Hepatocyte (in vitro differentiated cells): Measurements from ENCODE around the gene CUL1. TPM values are rescaled to one million over a fixed set of nuclear protein-coding genes. Genes with fewer than 3 reads are reported as not detected.

ENCODE experiments used
- DNase-seq: peaks from one replicate; pipeline ENCODE4 v3.0.0-alpha.2; 2016; ENCODE audit warnings: low spot score
- H2AFZ ChIP-seq: fragments of 200-600 bp; sonication (generic); 2 replicates; pipeline ENCODE4 v1.6.0; 2016; ENCODE audit warnings: antibody characterized with exemption, mild to moderate bottlenecking
- H3K27ac ChIP-seq: fragments of 200-600 bp; sonication (generic); 2 replicates; pipeline ENCODE4 v1.5.1; 2016; ENCODE audit warnings: mild to moderate bottlenecking
- H3K27me3 ChIP-seq: fragments of 200-600 bp; sonication (generic); 2 replicates; pipeline ENCODE4 v1.6.1; 2016
- H3K36me3 ChIP-seq: fragments of 200-600 bp; sonication (generic); replicated peaks from 2 replicates; pipeline ENCODE4 v1.5.1; 2016; ENCODE audit warnings: low read depth; ENCODE audit not compliant: insufficient read depth
- H3K4me1 ChIP-seq: fragments of 200-600 bp; sonication (generic); 2 replicates; pipeline ENCODE4 v1.5.1; 2016; ENCODE audit warnings: mild to moderate bottlenecking, moderate library complexity; ENCODE audit not compliant: insufficient read depth
- H3K4me2 ChIP-seq: fragments of 200-600 bp; sonication (generic); 2 replicates; pipeline ENCODE4 v1.6.0; 2016
- H3K4me3 ChIP-seq: fragments of 200-600 bp; sonication (generic); 2 replicates; pipeline ENCODE4 v1.5.1; 2016; ENCODE audit warnings: mild to moderate bottlenecking
- H3K79me2 ChIP-seq: fragments of 200-600 bp; sonication (generic); 2 replicates; pipeline ENCODE4 v1.6.0; 2017; ENCODE audit warnings: mild to moderate bottlenecking
- H3K9me2 ChIP-seq: fragments of 200-600 bp; sonication (generic); replicated peaks from 2 replicates; pipeline ENCODE4 v1.6.0; 2017; ENCODE audit warnings: mild to moderate bottlenecking; ENCODE audit not compliant: insufficient read depth
- H3K9me3 ChIP-seq: fragments of 200-600 bp; sonication (generic); 2 replicates; pipeline ENCODE4 v1.5.1; 2016; ENCODE audit warnings: low read depth, mild to moderate bottlenecking
- H4K20me1 ChIP-seq: fragments of 200-600 bp; sonication (generic); 2 replicates; pipeline ENCODE4 v1.6.0; 2016; ENCODE audit warnings: mild to moderate bottlenecking; ENCODE audit not compliant: insufficient read depth, poor library complexity, severe bottlenecking
- CTCF ChIP-seq: fragments of 200-600 bp; sonication (generic); IDR thresholded peaks from 2 replicates; pipeline ENCODE4 v1.5.1; 2016; ENCODE audit warnings: antibody characterized with exemption, mild to moderate bottlenecking; ENCODE audit not compliant: poor library complexity
- EZH2 ChIP-seq: fragments of 200-600 bp; sonication (generic); IDR thresholded peaks from 2 replicates; pipeline ENCODE4 v1.6.1; 2016; ENCODE audit warnings: antibody characterized with exemption, mild to moderate bottlenecking, borderline replicate concordance
- EZH2phosphoT487 ChIP-seq: fragments of 200-600 bp; sonication (generic); IDR thresholded peaks from one replicate; pipeline ENCODE4 v1.6.1; 2018; ENCODE audit warnings: antibody characterized with exemption, mild to moderate bottlenecking, low read depth, moderate library complexity; ENCODE audit not compliant: unreplicated experiment, severe bottlenecking
- WGBS: methylation state at CpG from one replicate; pipeline ENCODE4 v1.1.6; 2016; ENCODE audit warnings: low lambda C conversion rate; ENCODE audit errors: missing lambda C conversion rate; 5-methylcytosine and 5-hydroxymethylcytosine counted together
- polyA plus RNA-seq: library from polyadenylated mRNA; unstranded; fragments of >200 nt; fragmentation: Nextera tagmentation; extraction: Ambion mirVana; gene quantifications from 2 replicates; pipeline ENCODE4 v1.2.1, GENCODE V29; 2016
- total RNA-seq: library from RNA; depleted of rRNA; stranded (reverse); fragments of >200 nt; gene quantifications from 2 replicates; pipeline ENCODE4 v1.2.3, GENCODE V29; 2014

The CUL1 gene
- total and polyA plus RNA-seq, 2 experiments from 2014 or later: 56.7 to 68.4 TPM

- WGBS: 71% methylated on average over 10 of the region's 10 CpGs
- H4K20me1 ChIP-seq: no peaks in the 10 kb centered on the region
- H2AFZ ChIP-seq: no peak overlapping the region
- no peak for DNase-seq
- H3K9me3 ChIP-seq: no peaks in the 10 kb centered on the region
- no peaks in the 10 kb centered on the region for H3K4me1 ChIP-seq
- TF ChIP-seq EZH2: no peak
- TF ChIP-seq EZH2phosphoT487: no peak
- TF ChIP-seq CTCF: no peak
- H3K27me3 ChIP-seq: no peaks in the 10 kb centered on the region
- H3K79me2 ChIP-seq: no peaks in the 10 kb centered on the region
- H3K36me3 ChIP-seq: no peaks in the 10 kb centered on the region
- H3K4me3 ChIP-seq: no peak overlapping the region
- no peak overlapping the region for H3K27ac ChIP-seq
- H3K9me2 ChIP-seq: no peaks in the 10 kb centered on the region
- H3K4me2 ChIP-seq: no peak overlapping the region
Measured at GRCh38 chr7:148814922-148815559, 116.3 kb downstream of the CUL1 start.

- no peaks in the 10 kb centered on the region for H4K20me1 ChIP-seq
- no peaks in the 10 kb centered on the region for H3K4me1 ChIP-seq
- no peak overlapping the region for H3K27ac ChIP-seq
- H3K9me3 ChIP-seq: no peaks in the 10 kb centered on the region
- no peak overlapping the region for H2AFZ ChIP-seq
- 94% methylated on average over 3 of the region's 3 CpGs for WGBS
- no peak for DNase-seq
- TF ChIP-seq EZH2: no peak
- no peak for TF ChIP-seq CTCF
- no peak for TF ChIP-seq EZH2phosphoT487
- no peaks in the 10 kb centered on the region for H3K36me3 ChIP-seq
- H3K79me2 ChIP-seq: no peaks in the 10 kb centered on the region
- H3K4me2 ChIP-seq: no peak overlapping the region
- no peak overlapping the region for H3K4me3 ChIP-seq
- H3K27me3 ChIP-seq: no peaks in the 10 kb centered on the region
- H3K9me2 ChIP-seq: no peaks in the 10 kb centered on the region
Measured at GRCh38 chr7:148815612-148816011, 116.9 kb downstream of the CUL1 start.

DNA sequence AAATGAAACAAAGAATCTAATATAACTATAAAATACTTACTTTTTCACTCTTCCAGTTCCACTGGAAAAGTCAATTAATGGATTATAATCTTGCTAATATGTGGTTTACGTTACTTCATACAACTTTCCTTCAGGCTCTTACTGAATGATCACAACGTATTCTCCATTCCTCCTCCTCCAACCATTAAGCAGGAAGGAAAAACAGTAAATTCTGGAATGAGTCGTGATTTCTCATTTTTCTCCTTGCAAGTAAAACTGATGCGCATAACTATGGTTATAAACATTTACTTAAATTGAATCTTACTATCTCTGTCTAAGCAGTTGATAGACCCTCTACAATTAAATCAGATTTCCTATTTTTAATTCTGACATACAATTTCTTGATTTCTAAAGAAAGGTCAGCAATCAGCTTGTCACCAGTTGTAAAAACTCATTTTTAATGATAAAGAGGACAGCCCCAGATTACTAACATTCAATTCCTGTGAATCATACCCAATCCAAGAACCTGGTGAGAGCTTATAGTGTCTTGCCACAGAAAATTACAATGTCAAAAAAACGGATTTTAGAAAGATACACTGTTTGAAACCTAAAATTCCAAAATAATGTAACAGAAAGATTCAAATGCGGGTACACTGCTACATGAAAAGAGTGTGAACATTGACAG, 121.1 kb downstream of the CUL1 start:
- DNase-seq: no peak
- WGBS: 89% methylated on average over 6 of the region's 6 CpGs
- Histone ChIP-seq H3K79me2 (no peaks in the 10 kb centered on the region), H3K4me2 (no peak overlapping the region), H3K36me3 (no peaks in the 10 kb centered on the region), H3K4me3 (no peak overlapping the region), H3K9me2 (no peaks in the 10 kb centered on the region), H3K4me1 (no peaks in the 10 kb centered on the region), H3K9me3 (no peaks in the 10 kb centered on the region), H4K20me1 (no peaks in the 10 kb centered on the region), H3K27me3 (no peaks in the 10 kb centered on the region), H2AFZ (no peak overlapping the region), H3K27ac (no peak overlapping the region)
- TF ChIP-seq CTCF: no peak
- TF ChIP-seq EZH2: no peak
- no peak for TF ChIP-seq EZH2phosphoT487
